HG03066 (cell line): ENCODE data around the gene SLC22A1.
"Not testable (repeated sequence)": the region's sequence is repeated elsewhere in the genome, so short reads cannot be mapped to it uniquely, and the experiment has no call there.

Experiments
- ATAC-seq: cut with Tn5 transposase; IDR thresholded peaks from one replicate; pipeline ENCODE4 v1.9.1; 2021; ENCODE audit warnings: low read depth; ENCODE audit not compliant: unreplicated experiment

SLC22A1 gene

DNA sequence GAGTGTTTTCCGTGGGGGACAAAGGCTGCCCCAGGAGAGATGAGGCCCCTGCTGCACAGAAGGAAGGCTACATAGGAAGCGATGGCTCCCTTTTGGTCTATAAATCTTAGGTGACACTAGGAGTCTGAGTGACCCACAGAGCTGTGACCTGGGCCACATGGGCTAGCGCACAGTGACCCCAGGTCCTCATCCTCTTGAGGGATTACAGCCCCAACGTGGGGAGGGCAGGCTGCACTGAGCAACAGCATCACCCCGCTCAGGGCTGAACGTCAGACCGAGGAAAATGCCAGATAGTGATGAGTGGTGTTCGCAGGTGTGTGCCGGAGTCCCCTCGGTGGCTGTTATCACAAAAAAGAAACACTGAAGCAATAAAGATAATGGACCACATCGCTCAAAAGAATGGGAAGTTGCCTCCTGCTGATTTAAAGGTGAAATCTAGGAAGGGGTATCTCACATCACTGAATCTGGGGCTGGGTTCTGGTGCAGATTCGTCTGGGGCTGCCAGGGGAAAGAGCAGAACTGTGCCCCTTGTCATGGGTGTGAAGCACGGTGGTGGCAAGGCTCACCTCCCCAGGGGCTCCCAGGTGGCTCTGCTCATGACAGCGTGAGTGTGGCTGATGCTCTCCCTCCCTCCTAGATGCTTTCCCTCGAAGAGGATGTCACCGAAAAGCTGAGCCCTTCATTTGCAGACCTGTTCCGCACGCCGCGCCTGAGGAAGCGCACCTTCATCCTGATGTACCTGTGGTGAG, 14.5 kb downstream of the SLC22A1 start:
- no peak for ATAC-seq

DNA sequence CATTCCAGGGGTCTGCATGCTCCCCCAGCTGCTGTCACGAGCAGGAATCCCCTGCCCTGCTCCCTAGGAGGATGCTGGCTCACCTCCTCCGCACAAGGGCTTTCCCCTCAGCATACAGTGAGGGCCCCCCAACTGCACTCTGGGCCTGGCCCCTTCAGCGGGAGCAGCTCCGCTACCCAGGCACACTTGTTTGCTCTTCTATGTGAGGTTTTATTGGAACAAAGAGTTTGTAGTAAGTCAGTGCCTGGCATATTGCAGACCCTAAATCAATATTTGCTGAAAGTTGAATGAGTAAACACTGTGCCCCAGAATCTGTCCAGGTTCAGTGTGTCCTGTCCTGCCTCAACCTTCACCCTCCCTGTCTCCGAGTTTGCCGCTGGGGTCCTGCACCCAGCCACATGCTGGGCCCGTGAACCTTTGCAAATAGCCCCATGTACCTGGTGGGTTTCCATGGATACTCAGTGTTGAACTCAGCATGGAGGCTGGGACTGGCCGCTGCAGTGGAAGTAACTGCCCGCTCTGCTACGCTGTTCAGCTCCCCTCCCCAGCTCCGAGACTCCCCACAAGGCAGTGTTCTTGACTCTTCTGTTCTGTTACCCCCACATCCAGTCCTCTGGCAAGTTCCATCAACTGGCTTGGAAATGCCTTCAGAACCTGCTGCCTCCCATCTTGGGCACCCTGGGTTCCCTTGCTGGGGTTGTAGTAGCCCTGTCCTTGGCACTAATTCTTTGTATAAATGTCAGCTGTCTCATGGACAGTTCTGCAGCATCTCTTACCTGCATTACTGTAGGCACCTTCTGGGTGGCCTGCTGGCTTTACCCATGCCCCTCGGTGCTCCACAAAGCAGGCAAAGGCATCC, 15.7 kb downstream of the SLC22A1 start:
- no peak for ATAC-seq

DNA sequence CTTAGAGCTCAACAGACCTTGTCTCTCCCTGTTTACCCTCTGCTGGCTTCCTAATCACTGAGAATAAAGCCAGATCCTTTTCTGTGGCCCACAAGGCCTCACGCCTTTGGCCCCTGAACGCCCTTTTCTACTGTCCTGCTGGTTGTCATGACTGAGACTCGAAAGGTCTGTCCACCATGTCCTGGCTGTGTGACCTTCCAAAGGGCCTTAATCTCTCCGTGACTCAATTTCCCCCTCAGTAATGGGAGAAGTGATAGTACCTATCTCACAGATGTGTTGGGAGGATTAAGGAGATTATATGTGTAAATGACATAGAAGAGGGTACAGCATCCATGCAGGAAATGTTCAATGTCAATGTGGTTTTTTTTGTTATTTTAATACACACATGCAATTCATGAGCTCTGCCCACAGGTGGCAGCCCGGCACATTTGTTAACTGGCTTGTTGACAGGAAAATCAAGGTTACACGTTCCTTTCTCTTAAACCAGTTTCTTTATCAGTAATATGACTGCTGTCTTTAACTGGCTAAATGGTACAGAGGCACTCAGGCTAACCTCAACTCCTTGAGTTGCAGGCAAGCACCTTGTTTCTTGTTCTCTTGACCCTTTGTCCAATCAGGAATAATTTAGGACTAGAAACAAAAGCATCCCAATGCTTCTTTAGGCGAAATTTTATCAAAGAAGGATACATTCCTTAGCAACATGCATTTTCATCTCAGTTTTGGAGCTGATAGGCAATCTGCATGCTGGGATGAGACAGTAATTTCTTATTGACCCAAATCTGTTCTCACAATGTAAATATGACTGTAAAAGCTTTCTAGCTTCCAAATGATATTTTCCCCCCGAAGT, 16.6 kb downstream of the SLC22A1 start:
- peak; percentile 67 for ATAC-seq

DNA sequence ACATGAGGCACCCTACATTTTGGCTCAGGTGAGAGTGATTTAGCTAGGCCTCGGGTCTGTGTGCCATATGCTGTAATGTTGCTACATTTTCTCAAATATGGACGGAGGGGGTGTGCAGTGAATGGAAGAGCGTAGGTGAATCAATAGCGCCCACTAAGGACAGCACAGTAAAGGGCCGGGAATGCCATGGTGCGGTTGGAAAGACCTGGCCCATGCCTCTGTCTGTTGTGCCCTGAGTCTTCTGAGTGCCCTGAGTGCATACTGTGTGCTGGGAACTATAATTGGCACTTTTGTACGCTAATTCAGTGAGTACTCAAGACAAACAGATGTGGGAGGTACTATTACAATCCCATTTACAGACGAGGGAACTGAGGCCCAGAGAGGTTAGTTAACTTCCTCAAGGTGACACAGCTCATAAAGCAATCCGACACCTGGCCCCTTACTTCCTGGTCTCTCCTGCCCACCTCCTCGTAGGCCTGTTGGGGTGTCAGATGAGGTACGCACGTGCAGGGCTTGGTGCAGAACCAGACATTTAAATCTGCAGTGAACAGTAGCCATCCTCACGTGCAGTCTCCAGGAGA, 17.3 kb downstream of the SLC22A1 start:
- ATAC-seq, result no peak

DNA sequence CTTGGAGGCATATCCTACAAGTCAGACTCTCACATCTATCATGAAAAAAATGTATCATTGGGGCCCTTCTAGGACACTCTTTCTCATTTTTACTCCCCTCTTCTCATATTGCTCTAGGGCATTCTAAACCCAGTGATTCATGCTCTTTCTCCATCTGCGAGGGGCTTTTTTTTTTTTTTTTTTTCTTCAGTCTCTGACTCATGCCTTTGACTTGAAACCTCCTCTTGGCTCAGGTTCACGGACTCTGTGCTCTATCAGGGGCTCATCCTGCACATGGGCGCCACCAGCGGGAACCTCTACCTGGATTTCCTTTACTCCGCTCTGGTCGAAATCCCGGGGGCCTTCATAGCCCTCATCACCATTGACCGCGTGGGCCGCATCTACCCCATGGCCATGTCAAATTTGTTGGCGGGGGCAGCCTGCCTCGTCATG, 17.8 kb downstream of the SLC22A1 start:
- no peak for ATAC-seq

DNA sequence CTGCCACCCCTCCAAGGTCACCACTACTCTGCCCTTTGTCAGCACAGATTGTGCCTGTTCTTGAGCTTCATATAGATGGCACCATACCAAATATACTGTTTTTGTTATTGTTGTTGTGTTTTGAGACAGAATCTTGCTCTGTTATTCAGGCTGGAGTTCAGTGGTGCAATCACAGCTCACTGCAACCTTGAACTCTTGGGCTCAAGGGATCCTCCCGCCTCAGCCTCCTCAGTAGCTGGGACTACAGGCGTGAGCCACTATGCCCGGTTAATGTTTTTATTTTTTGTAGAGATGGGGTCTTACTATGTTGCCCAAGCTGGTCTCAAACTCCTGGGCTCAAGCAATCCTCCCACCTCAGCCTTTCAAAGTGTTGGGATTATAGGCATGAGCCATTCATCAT, 18.9 kb downstream of the SLC22A1 start:
- ATAC-seq, result not testable (repeated sequence)

DNA sequence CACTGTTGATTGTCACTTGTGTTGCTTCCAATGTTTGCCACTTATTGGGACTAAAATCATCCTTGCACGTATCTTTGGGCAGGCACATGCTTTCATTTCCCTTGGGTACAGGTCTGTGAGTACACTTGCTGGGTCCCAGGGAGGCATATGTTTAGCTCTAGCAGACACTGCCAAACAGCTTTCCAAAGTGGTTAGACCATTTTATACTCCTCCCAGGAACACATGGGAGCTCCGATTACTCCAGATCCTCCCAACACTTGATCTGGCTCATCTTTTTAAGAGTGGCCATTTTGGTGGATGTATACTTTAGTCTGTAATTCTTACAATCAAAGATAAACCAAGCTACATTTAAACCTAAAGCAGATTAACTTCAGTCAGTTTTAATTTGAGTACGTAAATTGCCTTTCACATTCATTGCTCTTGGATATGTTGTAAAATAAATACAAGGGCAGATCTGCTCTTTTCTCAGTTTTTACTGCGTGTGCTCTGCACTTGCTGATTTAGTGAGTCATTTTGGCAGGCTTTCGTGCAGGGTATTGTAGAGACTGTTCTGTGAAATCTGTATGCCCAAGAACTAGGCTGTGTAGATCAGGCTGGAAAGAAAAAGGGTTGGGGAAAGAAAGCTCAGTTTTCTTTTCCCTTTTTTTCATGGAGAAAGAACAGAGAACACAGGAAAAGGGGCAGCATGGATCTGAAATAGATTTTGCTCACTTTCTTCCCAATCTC, 19.5 kb downstream of the SLC22A1 start:
- no peak for ATAC-seq

DNA sequence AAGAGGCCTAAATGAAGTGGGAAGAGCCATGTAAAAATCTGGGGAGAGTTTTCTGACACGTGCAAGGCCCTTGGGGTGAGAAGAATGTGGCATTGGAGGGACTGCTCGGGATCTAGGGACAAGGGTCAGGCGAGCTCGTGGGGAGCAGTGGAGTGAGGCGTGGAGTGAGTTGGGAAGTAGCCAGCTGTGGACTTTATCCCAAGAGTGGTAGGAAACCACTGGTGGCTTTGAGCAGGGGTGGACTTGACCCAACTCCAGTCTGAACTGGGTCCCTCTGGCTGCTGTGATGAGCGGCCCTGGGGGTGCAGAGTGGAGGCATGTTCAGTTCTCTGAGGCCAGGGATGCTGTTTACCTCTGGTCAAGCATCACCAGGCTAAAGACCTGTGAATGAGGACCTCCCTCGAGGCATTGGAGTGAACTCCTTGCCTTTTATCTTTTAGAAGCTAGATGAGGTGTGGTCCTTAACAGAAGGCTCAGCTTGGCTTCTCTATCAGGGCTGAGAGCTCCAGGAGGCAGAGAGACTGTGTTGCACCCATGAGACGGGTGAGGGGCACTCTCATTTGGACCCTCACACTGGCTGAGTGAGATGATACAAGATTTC, 20.6 kb downstream of the SLC22A1 start:
- ATAC-seq, result no peak

DNA sequence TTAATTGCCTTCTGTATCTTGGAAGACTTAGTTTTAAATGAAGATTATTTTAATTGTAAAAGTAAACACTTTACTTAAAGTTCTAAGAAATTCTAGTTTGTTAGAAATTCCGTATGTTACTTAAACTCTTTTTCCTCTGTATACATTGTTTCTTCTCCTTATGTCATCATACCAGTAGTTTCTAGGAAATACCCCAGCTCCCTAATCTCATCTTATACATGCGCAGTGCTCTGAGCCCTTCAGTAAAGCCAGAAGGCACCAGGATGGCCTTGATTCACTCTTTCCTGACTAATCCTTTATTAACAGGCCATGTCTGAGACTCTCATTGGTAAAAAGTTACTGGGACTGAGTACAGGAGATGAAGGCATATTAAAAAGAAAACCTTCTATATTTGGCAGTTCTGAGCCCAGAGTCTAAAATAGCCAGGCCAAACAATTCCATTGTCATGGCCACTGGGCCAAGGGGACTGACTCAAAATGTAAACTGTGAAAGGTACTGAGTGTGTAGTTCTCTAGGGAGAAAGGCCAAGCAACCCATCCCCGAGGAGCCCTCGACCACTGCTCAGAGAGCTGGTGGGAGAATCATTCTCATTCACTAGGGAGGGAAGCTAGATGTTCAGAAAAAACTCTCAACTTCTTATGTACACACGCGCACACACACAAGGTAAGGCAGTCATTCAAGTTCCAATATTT, 25.0 kb downstream of the SLC22A1 start:
- ATAC-seq, result no peak

DNA sequence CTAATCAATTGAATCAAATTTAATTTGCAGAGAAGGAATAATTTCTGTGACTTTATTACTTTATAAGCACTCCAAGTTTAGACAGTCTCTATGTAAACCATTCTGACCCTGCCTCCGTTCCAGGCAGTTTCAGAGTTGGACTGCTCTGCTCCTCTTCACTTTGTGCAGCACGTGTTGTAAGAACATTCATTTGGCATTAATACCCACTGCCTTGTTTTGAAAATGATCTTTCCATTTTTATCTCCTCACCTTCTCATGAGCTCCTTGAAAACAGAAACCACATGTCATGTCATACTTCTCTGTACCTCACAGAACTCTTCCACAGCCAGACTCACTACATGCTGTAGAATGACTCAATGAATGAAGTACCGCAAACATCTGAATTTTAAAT, 25.5 kb downstream of the SLC22A1 start:
- ATAC-seq, result no peak

DNA sequence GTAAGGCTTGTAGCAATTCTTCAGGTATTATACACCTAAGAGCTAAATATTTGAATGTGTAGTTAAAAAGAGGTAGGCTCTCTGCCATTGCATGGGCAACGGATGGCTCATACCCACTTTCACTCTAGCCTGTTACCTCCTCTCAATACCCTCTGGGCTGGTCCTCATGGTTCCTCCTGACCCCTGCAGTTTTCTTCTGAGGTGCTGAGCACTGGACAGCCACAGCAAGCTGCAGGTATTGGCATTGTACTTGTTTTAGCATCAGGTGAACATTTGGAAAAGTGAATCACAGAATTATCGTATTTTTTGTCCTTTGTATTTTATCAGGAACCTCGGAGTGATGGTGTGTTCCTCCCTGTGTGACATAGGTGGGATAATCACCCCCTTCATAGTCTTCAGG, 32.9 kb downstream of the SLC22A1 start:
- no peak for ATAC-seq

DNA sequence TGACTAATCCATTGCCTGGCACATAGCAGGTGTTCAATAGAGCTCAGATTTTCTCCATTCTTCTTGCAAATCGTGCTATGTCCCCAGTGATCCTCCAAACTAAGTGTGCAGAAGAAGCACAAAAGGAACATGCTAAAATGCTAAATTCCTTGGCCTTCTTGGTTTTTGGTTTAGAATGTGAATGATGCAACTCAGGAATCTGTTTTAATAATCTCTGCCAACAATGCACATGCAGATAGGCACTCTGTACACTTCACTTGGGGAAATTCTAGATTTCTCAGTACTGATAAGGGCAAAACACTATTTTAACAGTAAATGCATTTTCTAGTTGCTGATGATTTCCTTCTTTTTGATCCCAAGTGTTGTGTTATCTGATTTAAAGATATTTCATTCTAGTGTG, 35.2 kb downstream of the SLC22A1 start:
- ATAC-seq, result no peak

DNA sequence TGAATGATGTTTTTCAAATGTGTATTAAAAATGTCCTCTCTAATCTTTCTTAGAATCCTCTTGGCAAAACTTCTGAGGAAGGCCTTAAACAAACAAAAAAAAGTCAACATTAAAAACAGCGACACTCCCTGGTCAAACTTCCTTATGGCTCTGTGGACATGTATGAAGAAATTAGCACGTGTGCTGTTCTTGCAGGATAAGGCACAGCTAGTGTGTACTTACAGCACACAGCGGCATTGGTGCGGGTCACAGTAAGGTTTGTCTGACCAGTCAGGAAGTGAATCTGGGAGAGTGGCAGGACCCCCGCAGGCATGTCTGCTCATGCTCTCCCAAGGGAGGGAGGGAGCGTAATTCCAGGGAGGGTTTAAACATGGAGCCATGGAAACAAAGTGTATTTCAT, 38.8 kb downstream of the SLC22A1 start:
- ATAC-seq, result no peak

DNA sequence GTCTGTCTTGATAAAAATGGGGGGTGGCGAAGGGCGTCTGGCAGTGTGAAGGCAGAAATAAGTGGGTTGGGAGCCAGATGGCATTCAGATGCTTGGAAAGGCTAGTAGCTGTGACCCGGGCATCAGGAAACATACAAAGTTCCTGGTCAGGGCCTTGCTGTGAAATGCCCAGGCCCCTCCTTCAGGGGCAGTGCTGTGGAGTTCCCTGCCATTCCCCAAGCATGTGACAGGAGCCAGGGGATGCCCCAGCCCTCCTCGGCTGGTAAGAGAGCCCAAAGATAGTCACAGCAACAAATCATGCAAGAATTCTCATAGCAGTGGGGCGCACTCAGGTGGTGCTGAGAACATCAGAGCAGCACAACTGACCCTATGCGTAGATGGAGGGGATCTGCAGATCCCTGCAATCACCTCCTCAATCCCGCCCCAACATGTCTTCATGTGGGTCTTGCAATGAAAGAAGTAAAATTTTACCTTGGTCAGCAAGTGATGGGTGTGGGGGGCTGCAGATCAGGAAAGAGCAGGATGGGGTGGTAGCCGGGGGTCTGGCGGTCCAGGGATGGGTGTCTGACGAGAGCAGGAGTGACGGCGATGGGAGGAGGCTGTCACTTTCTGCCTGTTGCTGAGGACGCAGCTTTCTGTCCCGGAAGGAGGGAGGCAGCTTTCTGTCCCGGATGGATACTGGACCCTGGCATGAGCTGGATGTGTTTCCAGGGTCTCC, 39.5 kb downstream of the SLC22A1 start:
- no peak for ATAC-seq

DNA sequence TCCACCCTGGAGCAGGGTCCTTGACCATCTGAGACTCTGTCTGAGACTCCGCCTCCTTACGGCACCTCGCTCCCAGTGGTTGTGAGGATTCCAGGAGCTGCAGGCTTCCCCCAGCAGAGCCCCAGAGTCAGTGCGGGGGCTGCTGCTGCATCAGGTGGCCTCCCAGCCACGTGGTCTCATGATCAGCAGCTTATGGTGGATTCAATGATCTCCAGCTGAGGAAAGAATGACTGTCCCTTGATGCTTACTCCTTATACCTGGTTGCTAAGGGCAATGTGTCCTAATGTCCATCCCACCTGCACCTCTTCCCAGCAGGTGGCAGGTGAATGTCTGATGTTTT, 40.0 kb downstream of the SLC22A1 start:
- ATAC-seq, result no peak

DNA sequence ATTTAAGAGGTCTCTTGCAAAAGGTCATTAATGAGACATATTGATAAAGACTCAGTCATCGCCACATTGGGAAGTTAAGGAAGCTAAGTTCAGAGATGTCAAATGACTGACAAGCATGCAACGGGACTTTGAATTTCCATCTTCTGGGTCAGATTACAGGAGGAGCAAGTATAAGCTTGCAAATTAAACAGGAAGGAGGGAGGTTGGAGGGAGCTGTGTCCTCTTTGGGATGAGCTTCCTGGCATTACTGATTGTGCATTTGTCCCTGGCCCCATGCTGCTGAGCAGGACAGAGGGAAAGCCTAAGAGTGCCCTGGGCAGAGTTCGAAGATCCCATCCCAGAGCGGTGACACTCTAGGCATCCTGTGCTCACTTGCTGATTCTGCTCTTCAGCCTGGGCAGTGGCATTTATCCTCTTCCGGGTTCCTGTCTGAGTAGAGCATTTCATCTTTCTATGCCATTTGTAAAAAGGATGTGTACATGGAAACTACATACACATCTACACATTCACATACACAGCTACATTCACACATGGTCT, 40.5 kb downstream of the SLC22A1 start:
- ATAC-seq, result no peak

DNA sequence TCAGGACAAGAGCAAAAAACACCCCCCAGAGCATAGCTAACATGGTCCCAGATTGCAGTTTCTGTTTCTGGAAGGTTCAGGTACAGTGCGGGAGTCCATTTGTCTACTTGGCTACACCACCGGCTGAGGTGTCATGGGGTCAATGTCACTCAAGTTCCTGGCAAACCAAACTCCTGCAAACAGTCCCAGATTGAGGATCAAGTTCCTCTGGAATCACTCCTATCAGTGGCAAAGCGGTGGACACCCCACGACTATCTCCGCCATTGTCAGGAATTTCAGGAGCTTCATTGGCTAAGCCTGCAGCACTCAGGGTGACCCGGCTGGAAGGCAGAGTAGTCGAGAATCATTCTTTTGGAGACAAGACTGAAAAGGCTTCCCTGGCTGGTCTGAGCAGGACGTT, 41.8 kb downstream of the SLC22A1 start:
- no peak for ATAC-seq

DNA sequence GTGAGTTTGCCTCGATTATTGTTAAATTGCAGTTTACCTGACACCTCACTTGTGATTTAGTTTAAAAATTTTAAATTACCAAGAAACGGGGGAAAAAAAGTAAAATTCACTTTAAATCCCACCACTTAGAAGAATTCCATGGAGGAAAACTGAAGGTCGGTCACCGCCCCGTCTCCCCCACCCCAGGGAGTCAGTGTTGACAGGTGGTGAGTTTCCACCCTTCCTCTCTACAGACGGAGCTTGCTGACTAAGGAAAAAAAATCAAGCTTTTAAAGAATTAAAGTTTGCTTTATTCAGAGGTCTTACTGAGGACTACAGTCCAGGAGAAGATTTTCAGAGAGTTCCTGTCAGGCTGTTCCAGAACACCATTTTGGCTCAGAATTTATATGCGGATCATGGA, 42.3 kb downstream of the SLC22A1 start:
- no peak for ATAC-seq
